NCI-H460 (cell line): ENCODE data around the gene DRG1. TPM values are rescaled to one million over a fixed set of nuclear protein-coding genes. Genes with fewer than 3 reads are reported as not detected.
"Not testable (repeated sequence)": the region's sequence is repeated elsewhere in the genome, so short reads cannot be mapped to it uniquely, and the experiment has no call there.

Experiments
- DNase-seq: peaks from one replicate; pipeline ENCODE4 v3.0.0-alpha.2; 2016; ENCODE audit warnings: low read depth; ENCODE audit errors: extremely low read depth
- polyA plus RNA-seq: library from polyadenylated mRNA; depleted of rRNA; stranded (reverse); fragments of >200 nt; gene quantifications from 2 replicates; pipeline ENCODE4 v1.2.3, GENCODE V29; 2014; cell fraction: nucleus; rRNA removed
- total RNA-seq: library from RNA; depleted of rRNA; stranded (reverse); fragments of >200 nt; shearing (Covaris generic); gene quantifications from 2 replicates; pipeline ENCODE4 v1.2.3, GENCODE V29; 2014; rRNA removed

Gene DRG1
- 88.2 and 93.2 TPM in 2 replicates for total RNA-seq
- polyA plus RNA-seq = 58.3 and 62.2 TPM in 2 replicates

GRCh38 chr22:31399211-31400022, at the start of gene DRG1:
Gene DRG1, plus strand, starts transcription at chr22:31399604. Its CDS starts 80 bp downstream, at chr22:31399684.
- peak; percentile 90 for DNase-seq

GRCh38 chr22:31349960-31350359, 49.4 kb upstream of the DRG1 start:
- DNase-seq = no peak

DNA sequence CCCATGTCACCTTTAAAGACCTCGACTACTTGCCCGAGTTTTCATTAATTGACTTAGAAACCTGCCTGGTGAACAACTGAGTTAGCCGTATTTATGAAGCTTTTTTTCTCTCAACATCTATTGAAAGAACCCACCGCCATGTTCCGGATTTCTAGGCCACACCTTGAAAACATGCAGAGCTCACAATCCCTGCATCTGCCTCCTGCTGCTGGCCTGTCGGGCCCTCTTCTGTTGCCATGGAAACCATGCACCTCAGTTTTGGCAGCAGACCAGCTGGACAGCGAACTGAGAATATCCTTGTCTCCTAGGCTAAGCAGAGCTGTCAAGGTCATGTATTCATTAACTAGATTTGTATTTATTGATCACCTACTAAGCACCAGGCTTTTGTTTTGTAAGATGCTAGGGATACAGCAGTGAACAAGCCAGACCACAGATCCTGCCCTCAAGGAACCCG, 49.0 kb upstream of the DRG1 start:
- DNase-seq = no peak

DNA sequence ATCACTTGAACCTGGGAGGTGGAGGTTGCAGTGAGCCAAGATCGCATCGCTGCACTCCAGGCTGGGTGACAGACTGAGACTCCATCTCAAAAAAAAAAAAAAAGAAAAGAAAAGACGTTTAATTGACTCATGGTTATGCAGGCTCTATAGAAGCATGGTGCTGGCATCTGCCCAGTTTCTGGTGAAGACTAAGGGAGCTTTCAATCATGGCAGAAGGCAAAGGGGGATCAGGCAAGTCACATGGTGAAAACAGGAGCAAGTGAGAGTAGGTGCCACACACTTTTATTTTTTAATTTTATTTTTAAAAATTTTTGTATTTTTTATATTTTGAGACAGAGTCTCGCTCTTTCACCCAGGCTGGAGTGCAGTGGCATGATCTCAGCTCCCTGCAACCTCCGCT, 44.9 kb upstream of the DRG1 start:
- DNase-seq = no peak

DNA sequence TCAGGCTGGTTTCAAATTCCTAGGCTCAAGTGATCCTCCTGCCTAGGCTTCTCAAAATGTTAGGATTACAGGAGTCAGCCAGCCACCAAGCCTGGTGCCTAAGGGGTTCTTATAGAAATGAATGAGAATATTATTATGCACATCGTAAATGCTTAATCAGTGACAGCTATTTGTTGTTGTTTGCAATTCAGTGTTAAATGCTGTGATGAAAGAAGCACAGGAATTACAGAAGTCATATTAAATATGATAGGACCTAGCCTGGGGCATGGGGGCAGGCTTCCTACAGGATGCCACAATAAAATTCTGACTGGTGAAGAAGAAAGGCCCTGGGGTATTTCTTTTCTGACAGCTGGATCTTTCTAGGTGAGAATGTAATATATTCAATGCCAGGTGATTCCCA, 39.4 kb upstream of the DRG1 start:
- no peak for DNase-seq

- DNase-seq = no peak
Observed at GRCh38 chr22:31361743-31362142, 37.7 kb upstream of the DRG1 start.

DNA sequence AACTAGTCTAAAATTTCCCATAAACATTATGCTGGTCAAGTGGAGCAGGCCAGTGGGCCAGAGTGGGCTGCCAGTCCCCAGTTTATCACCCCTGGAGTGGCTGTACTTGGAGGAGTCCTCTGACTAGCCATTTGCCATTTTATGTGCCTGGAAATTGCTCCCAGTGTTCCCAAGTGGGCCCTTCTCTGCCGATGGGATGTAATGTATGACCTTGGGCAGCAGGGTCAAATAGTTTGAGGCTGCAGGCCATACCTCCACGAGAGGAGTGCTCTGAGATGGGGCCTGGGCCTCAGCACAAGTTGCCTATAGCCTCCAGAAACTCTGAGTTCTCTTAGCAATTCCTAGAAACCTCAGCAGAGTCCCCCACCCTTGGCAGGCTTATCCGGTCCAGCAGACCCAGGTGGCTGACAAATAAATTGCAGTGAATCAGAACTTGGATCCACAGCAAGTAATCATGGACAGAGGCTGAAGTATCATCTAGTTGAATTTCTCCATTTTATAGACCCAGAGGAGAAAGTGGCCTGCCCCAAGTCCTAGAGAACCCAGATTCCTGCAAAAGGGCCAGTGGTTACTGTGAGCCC, 35.4 kb upstream of the DRG1 start:
- DNase-seq = no peak

DNA sequence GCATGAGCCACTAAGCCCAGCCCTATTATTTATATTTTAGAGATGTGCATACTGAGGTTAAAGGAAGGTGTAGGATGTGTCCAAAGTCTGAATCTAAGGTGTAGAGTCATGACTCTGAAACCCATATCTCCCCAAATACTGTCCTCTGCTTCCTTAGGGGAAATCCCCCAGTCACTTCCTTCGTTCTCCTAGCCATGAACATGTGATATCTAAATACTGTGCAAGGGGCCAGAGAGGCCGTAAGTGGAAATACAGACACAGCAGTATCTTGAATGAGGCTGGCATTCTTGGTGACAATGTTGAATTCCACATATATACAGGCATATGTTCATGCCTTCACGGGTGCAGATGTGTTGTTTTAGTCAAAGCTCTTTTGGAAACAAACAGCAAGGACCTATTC, 32.0 kb upstream of the DRG1 start:
- no peak for DNase-seq

GRCh38 chr22:31377612-31378011, 21.8 kb upstream of the DRG1 start:
- DNase-seq = no peak

DNA sequence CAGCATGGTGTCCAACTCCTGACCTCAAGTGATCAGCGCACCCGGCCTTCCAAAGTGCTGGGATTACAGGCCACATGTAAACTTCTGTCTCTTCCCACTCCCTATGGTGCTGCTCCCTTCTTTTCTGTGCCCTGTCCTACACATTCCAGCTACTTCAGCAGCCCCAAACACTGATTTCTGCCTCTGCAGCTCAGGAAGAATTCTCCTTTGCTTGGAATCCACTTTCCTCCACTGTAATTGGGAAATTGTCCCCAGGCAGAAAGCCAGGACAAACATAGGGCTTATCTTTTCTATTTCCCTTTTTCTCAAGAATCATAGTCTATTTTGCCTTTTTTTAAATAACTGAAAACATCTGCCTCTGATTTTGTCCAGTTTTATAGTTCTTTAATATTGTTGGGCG, 21.3 kb upstream of the DRG1 start:
- DNase-seq = no peak

DNA sequence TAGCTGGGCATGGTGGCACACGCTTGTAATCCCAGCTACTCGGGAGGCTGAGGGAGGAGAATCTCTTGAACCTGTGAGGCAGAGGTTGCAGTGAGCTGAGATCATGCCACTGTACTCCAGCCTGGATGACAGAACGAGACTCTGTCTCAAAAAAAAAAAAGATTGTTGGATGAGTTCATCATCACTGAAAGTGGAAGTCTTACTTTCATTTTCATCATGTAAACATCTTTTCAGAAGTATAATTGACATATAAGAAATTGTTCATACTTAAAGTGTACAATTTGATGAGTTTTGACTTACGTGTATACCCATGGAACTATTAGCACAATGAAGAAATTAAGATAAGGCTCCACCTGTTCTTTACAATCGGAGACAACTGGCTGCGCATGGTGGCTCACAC, 20.8 kb upstream of the DRG1 start:
- not testable (repeated sequence) for DNase-seq

DNA sequence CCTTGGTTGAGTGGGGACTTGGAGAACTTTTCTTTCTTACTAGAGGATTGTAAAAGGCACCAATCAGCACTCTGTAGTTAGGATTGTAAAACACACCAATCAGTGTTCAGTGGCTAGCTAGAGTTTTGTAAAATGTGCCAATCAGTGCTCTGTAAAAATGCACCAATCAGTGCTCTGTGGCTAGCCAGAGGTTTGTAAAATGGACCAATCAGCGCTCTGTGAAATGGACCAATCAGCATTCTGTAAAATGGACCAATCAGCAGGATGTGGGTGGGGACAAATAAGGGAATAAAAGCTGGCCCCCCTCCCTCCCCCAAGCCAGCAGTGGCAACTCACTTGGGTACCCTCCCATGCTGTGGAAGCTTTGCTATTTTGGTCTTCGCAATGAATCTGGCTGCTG, 5.5 kb upstream of the DRG1 start:
- DNase-seq = no peak

- DNase-seq = no peak
Observed at GRCh38 chr22:31394326-31394725, 5.1 kb upstream of the DRG1 start.

DNA sequence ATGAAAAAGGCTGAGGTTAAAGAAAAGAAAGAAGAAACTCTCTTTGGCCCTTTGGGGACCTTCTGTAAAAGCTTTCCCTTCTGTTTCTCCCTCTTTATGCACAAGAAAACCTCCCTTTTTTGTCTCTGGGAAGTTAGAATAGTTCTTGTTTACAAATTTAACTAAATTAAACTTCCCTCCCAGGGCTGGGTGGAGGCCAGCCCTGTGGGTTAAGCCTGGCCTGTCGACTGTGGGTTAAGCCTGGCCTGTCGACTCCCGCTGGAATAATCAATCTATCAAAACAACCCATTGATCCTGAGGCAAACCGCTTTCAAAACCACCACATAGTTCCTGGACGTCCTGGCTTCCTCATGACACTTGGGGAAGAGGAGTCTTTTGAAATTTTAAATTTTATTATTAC, 1.2 kb upstream of the DRG1 start:
- DNase-seq = no peak

DNA sequence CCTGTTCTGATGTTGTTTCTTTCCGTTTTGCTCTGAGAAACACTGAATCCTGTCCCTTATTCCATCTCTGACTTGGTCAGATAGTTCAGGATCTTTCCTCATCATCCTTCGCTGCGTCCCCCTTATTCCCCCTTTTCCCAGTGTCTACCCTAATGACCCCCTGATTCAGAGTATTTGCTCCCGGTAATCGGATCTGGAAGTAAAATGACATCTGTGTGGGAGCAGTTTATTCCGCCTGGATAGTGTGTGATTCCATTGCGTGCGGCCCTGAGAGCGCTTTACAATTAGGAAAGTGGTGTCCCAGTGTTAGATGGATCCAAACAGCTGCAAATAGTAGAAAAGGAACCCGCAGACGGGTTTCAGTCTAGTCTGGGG, 606 bp downstream of the DRG1 start:
- DNase-seq = no peak

DNA sequence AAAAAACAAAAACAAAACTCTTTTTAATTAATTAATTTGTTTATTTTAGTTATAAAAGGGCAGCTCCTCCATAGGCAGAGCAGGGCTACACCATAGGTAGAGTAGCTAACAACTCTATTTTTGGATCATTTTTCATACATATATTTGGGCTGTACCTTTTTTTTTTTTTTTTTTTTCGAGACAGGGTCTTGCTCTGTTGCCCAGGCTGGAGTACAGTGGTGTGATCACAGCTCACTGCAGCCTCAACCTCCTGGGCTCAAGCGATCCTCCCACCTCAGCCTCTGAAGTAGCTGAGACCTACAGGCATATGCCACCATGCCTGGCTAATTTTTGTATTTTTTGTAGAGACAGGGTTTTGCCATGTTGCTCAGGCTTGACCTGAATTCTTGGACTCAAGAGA, 2.9 kb downstream of the DRG1 start:
- DNase-seq = not testable (repeated sequence)

DNA sequence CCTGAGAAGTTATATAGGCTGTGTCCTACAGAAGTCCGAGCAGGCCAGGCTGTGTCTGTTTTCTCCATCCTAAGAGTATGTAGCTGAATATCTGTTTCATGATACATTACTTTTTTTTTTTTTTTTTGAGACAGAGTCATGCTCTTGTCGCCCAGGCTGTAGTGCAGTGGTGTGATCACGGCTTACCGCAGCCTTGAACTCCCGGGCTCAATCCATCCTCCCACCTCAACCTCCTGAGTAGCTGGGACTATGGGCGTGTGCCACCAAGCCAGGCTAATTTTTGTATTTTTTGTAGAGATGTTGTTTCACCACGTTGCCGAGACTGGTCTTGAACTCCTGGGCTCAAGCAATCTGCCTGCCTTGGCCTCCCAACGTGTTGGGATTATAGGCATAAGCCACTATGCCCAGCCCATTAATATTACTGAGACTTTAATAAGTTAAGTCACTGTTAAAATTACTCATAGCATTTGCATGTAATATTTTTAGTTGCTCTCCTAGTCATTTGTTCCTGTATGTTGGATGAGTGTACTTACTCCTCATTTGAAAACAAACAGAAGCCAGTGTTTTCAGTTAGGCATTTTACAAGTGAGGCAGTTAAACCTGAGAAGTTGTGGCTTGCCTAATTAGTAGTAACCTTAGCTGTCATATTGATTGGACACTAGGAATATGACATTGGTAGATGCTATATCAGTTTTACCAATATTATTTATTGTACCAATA, 26.1 kb downstream of the DRG1 start:
- DNase-seq = no peak

DNA sequence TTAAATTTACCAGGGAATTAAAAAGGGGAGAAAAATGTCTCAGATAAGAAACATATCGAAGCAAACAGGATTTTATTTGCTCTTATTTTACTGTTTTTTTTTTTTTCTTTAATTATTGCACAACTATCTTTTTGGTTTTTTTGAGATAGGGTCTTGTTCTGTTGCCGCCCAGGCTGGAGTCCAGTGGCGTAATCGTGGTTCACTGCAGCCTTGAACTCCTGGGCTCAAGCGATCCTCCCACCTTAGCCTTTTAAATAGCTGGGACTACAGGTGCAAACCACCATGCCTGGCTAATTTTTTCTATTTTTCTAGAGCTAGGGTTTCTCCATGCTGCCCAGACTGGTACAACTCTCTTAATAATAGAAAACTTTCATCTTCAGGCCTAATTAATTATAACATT, 32.5 kb downstream of the DRG1 start:
- no peak for DNase-seq

DNA sequence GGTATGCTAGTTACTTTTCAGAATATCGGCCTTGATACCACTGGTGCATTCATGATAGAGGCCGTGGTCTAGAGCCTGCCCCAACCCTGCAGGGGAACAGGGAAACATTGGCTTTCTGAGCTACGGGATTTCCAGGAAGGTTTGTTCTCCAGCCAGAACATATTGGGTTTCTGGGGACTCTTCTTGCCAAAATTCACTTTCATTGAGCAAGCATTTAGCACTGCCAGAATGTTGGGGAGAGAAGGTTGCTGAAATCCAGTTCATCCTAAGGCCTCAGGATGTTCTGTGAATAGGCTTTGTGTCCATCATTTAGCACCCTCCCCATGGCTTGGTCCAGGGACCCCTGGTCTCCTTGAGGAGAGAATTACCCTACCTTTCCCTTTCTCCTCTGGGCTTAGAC, 36.7 kb downstream of the DRG1 start:
- no peak for DNase-seq

GRCh38 chr22:31439808-31440207, 40.4 kb downstream of the DRG1 start:
- no peak for DNase-seq

GRCh38 chr22:31440681-31441080, 41.3 kb downstream of the DRG1 start:
- DNase-seq = no peak

GRCh38 chr22:31441652-31442051, 42.2 kb downstream of the DRG1 start:
- DNase-seq = no peak
